NAMALWA (cell line): ENCODE results near the gene TPCN2.

ENCODE experiments used
- DNase-seq: peaks from one replicate; pipeline ENCODE4 v3.0.0-alpha.2; 2015; ENCODE audit warnings: low spot score

Gene TPCN2

GRCh38 chr11:69010964-69011623 lies 37.6 kb upstream of the TPCN2 start:
- no peak for DNase-seq

DNA sequence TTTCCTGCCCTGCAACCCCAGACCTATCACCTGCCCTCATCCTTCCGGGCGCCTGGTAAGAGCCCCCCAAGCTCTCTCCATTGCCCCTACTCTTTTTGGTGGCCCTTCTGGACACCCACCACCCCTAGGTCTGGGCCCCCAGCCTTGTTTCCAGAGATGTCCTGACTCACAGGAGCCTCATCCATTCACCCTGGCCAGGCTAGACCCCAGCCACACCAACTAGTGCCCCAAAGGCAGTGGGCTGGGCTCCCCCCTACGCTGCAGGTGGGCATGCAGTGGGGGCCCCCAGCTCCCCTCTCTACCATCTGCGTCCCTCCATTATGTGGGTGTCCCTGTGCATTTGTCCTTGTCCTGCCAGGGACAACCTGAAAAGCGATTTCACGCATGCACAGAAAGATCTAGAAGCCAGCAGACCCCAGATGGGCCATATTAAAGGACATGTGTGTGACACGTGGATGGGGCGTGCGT lies 37.1 kb upstream of the TPCN2 start:
- DNase-seq = no peak

- DNase-seq = no peak
Measured at GRCh38 chr11:69012092-69013008, 36.4 kb upstream of the TPCN2 start.

GRCh38 chr11:69013009-69013951 lies 35.5 kb upstream of the TPCN2 start, which contains the start of gene MRGPRF:
Gene MRGPRF, minus strand, starts transcription at chr11:69013246. Its CDS starts 3,345 bp downstream, at chr11:69009901.
- DNase-seq = no peak

DNA sequence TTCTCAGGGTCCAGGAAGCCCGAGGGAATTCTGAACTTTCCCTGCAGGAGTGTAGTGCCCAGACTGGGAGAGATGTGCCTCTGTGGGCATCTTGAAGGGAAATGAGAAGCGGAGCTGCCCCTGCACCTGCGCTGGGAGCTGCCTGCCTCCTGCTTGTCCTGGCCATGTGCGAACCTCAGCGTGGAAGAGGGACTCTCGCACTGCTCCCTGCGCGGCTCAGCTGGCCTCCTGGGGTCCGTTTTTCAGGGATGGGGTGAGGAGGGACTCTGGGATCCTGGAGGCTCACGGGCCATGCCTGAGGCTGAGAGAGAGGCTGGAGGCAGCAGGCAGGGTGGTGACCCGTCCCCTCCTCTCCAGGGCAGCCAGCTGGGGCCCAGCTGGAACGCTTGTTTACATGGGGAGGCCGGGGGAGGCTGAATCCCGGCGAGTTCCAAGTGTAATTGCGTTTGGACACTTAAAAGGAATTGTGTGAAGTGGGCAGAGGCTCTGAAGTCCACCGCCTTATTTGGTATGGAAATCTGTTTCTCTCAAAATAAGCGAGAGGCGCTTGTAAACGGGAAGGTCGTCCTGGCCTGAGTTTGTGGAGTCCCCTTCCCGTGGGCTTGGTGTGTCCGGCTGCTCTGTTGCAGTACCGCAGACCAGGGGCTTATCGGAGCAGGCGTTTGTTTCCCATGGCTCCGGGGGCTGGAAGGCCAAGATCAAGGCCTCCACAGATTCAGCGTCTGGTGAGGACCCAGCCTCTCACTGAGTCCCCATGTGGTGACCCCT lies 34.5 kb upstream of the TPCN2 start:
- no peak for DNase-seq

- no peak for DNase-seq
Measured at GRCh38 chr11:69014898-69015549, 33.7 kb upstream of the TPCN2 start.

DNA sequence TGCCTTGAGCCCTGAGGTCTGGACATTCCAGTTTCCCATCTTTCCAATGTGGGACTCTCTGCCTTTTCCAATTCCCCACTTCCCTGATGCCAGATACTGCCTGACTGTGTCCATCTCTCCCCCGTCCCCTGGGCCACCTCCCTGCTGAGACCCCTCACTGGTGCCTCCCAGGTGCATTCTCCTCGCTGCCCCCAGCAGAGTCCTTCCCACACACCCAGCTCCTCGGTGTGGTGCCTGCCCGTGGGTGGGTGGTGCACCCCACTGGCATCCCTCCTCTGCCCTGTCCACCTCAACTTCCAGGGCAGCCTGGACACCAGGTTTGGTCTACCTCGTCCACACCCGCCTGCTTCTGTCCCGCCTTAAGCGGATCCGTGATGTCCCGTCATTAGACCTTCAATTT lies 30.8 kb upstream of the TPCN2 start:
- DNase-seq = no peak

DNA sequence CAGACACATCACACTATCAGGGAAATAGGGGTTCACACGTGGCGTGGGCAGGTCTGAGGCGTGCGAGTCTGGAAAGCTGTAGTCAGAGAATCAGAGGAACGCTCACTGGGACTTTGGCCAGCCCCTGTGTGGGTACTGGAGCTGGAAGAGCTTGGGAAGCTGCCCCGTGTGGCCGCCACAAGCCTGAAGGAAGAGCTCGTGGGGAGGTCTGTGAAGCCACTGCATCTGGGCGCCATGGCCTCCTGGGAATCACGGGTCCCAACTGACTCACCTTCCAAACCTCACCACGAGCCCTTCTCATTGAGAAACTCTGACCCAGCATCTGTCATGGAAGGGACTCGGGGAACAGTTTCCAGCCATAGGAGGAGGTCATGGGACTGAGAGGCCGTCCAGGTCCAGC lies 29.8 kb upstream of the TPCN2 start:
- DNase-seq = no peak

- DNase-seq = no peak
Measured at GRCh38 chr11:69022260-69022659, 26.5 kb upstream of the TPCN2 start.

GRCh38 chr11:69024509-69024908 lies 24.2 kb upstream of the TPCN2 start:
- no peak for DNase-seq

- no peak for DNase-seq
Measured at GRCh38 chr11:69027704-69028372, 20.9 kb upstream of the TPCN2 start.

- DNase-seq = no peak
Measured at GRCh38 chr11:69030301-69030700, 18.4 kb upstream of the TPCN2 start.

GRCh38 chr11:69032833-69033232 lies 15.9 kb upstream of the TPCN2 start:
- DNase-seq = no peak

GRCh38 chr11:69033431-69033830 lies 15.3 kb upstream of the TPCN2 start:
- DNase-seq = no peak

DNA sequence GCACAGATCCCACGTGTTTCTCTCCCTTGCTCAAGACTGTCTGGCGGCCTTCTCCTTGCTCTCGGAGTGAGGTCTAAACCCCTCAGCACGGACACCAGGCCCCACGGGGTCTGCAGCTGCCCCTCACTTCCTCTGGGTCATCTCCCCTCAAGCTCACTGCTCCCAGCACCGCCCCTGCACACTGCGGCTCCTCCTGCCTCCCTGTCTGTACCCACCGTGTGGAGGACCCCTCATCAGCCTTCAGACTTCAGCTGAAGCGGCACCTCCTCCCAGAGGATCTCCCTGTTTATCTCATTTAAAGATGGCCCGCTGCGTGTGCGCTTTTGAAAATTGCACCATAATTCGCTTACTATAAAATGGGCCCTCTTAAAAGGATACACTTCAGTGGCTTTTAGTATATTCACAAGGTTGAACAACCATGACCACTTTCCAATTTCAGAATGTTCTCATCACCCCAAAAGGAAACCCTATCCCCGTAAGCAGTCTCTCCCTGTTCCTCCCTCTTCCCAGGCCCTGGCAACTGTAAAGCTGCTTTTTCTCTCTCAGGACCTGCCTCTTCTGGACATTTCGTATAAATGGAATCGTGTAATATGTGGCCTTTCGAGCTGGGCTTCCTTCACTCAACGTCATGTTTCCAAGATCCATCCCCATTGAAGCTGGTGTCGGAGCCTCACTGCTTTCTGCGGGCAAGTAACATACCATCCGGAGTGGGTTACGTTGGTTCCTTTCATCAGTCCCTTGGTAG lies 14.4 kb upstream of the TPCN2 start:
- no peak for DNase-seq

DNA sequence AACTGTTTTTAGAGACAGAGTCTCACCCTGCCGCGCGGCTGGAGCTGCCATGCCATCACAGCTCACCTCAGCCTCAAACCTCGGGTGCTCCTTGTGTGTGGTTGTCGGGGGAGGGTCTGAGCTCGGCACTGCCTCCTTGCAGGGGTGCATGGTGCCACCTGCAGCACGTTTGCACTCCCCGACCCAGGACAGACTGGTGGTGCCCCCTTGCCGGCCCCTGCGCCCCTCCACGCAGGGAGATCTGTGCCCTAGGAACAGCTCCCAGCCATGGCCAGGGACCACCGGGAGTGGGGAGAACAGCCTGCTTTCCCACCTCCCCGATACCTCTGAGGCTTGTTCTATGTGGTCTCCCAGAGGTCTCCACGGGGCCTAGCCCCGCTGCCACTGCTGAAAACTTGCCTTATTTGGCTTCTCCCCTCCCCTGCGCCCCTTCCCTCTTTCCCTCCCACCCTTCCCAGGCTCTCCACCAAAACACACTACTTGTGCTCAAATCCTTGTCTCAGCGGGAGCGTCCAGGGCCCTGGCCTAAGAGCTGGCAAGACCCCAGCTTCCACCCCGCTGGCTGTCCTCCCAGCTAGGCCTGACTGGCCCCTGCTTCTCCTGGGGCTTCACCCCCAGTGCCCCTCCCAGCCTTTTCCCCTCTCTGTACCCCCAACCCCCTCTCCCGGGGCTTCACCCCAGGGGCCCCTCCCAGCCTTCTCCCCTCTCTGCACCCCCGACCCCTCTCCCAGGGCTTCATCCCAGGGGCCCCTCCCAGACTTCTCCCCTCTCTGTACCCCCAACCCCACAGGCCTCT lies 13.4 kb upstream of the TPCN2 start:
- no peak for DNase-seq

DNA sequence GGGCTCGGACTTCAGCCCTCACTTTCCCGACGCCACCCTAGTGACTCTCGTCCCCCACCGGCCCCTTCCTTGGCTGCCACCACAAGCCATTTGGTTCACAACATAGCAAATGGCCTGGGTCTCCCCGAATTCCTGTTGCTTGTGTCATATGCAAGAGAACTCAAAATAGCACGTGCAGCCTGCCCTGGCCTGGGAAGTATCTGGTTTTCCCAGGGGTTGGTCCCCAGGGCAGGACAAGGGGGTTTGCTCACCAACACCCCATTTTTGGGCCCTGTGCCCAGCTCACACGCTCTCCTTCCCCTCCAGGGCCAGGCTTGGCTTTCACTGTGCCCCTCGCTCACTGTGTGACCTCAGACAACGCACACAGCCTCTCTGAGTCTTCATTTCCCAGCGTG lies 12.8 kb upstream of the TPCN2 start:
- DNase-seq = no peak

- DNase-seq = no peak
Measured at GRCh38 chr11:69037074-69037473, 11.7 kb upstream of the TPCN2 start.

DNA sequence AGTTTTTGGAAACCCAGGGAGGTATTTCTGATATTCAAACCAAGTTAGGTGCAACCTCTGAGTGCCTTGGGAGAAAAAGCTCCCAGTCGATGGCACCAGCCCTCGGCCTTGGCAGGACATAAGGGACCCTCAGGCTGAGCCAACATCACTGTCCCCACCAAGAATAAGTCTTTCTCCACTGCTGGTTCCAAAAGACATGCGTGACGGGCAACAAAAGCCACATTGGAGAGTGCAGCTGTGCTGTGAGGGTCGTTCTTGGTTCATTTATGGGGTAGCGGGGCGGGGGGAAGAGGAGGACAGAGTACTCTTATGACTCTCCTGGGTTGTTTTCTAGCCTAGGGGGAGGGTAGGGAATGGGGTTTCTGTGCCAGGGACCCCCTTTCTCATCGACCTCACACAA lies 11.2 kb upstream of the TPCN2 start:
- no peak for DNase-seq
